HEK293T (cell line): ENCODE results near the gene SNRPB2.

Source experiments
- BHLHE40 ChIP-seq: fragments of 450-650 bp; IDR thresholded peaks from 2 replicates; pipeline ENCODE4 v1.6.1; 2016; ENCODE audit warnings: mild to moderate bottlenecking, moderate library complexity, borderline replicate concordance
- CTBP1 ChIP-seq: fragments of 450-650 bp; IDR thresholded peaks from 2 replicates; pipeline ENCODE4 v1.6.1; 2016; ENCODE audit warnings: borderline replicate concordance
- LEF1 ChIP-seq: fragments of 450-650 bp; IDR thresholded peaks from 2 replicates; pipeline ENCODE4 v1.6.1; 2017; ENCODE audit warnings: mild to moderate bottlenecking, borderline replicate concordance
- SP1 ChIP-seq: fragments of 450-650 bp; IDR thresholded peaks from 2 replicates; pipeline ENCODE4 v1.6.1; 2017
- SUZ12 ChIP-seq: fragments of 450-650 bp; IDR thresholded peaks from 2 replicates; pipeline ENCODE4 v1.6.1; 2016; ENCODE audit warnings: mild to moderate bottlenecking

- TF ChIP-seq BHLHE40, result no peak
- no peak for TF ChIP-seq SP1
- TF ChIP-seq CTBP1, result no peak
- TF ChIP-seq SUZ12, result no peak
- no peak for TF ChIP-seq LEF1
Measured at GRCh38 chr20:16692009-16692408, 37.8 kb upstream of the SNRPB2 start.
